ENCODE measurements around the gene RASSF7. TPM values are rescaled to one million over a fixed set of nuclear protein-coding genes. Genes with fewer than 3 reads are reported as not detected.

Gene RASSF7
- total RNA-seq, 2 experiments from 2014 or later: 14.1 to 15.7 TPM

GRCh38 chr11:568306-569157 is 7.8 kb downstream of the RASSF7 start:
- CTCF ChIA-PET: interaction anchor here (0.9 to 1.8 kb wide), 3 partner anchors 9 to 14 kb away, joined by 3 to 9 read pairs (median 3); partner anchors contain the start of gene LMNTD2
- peak overlapping the region; percentile 17 to 69 for H3K27ac ChIP-seq (ENCODE audit: low read depth in 1 of 2, low read length in 2 of 2)
- DNase-seq: peak; percentile 81 to 97 (median 90)
- no peaks in the 10 kb centered on the region for H3K9me3 Mint-ChIP-seq
- H3K27me3 Mint-ChIP-seq: no peaks in the 10 kb centered on the region
- H3K36me3 ChIP-seq (ENCODE audit: insufficient read depth, low read length): peaks cover 3% of the 10 kb centered on the region
- H3K4me3 ChIP-seq (ENCODE audit: low read length): peak overlapping the region; percentile 70
- peaks cover 4% of the 10 kb centered on the region for H3K4me1 Mint-ChIP-seq (ENCODE audit: low read depth)
- H3K27me3 ChIP-seq (ENCODE audit: control insufficient read depth in 1 of 2, insufficient read depth in 2 of 2, low read length in 2 of 2): no peaks in the 10 kb centered on the region
- H3K4me1 ChIP-seq (ENCODE audit: insufficient read depth, low read length): peaks cover 14% of the 10 kb centered on the region
- peak overlapping the region; percentile 82 for H3K4me3 Mint-ChIP-seq
- intact Hi-C loops (cut with DNase I, micrococcal nuclease): loop anchor here (1.0 to 10.0 kb wide), 4 partner anchors 8 to 126 kb away; partner anchors contain the start of genes DEAF1 (in 1 of the 2), LMNTD2 (in 1 of the 2), RASSF7 (in 1 of the 2) and RNH1 (in 1 of the 2)
- no peak for TF ChIP-seq CTCF (IDR thresholded peaks at IDR 0.05)
- H3K9me3 ChIP-seq (ENCODE audit: control insufficient read depth in 1 of 2, insufficient read depth in 1 of 2, low read length in 2 of 2): no peaks in the 10 kb centered on the region
- H3K36me3 Mint-ChIP-seq (ENCODE audit: low read depth): peaks cover 2% of the 10 kb centered on the region
- no peak overlapping the region for H3K27ac Mint-ChIP-seq
- ATAC-seq (ENCODE audit: poor library complexity): peak; percentile 91
- POLR2A ChIA-PET: interaction anchor here (1.1 to 3.1 kb wide), 10 partner anchors 9 to 361 kb away, joined by 3 to 21 read pairs (median 6); partner anchors contain the start of genes BET1L, DEAF1, IRF7 and LMNTD2

- Mint-ChIP-seq H3K27me3 (no peaks in the 10 kb centered on the region), H3K4me3 (peak overlapping the region; percentile 82), H3K4me1 (ENCODE audit: low read depth) (peaks cover 10% of the 10 kb centered on the region), H3K36me3 (ENCODE audit: low read depth) (no peaks in the 10 kb centered on the region), H3K9me3 (no peaks in the 10 kb centered on the region), H3K27ac (peak overlapping the region; percentile 17)
- no peak for DNase-seq
- Histone ChIP-seq H3K9me3 (ENCODE audit: control insufficient read depth in 1 of 2, insufficient read depth in 1 of 2, low read length in 2 of 2) (no peaks in the 10 kb centered on the region), H3K27me3 (ENCODE audit: control insufficient read depth in 1 of 2, insufficient read depth in 2 of 2, low read length in 2 of 2) (no peaks in the 10 kb centered on the region), H3K4me1 (ENCODE audit: insufficient read depth, low read length) (peaks cover 17% of the 10 kb centered on the region), H3K27ac (ENCODE audit: low read depth in 1 of 2, low read length in 2 of 2) (peak overlapping the region; percentile 17 to 69), H3K36me3 (ENCODE audit: insufficient read depth, low read length) (no peaks in the 10 kb centered on the region), H3K4me3 (ENCODE audit: low read length) (peak overlapping the region; percentile 70)
- ChIA-PET CTCF (interaction anchor here (0.9 to 1.8 kb wide), 3 partner anchors 9 to 15 kb away, joined by 3 to 9 read pairs (median 3); partner anchors contain the start of gene LMNTD2), POLR2A (interaction anchor here (1.2 to 3.1 kb wide), 9 partner anchors 9 to 362 kb away, joined by 3 to 21 read pairs (median 7); partner anchors contain the start of genes BET1L, DEAF1, IRF7 and LMNTD2)
- intact Hi-C loops (cut with DNase I, micrococcal nuclease): loop anchor here (2.0 to 10.0 kb wide), 3 partner anchors 19 to 125 kb away; partner anchors contain the start of genes DEAF1 (in 1 of the 2), RNH1 (in 1 of the 2) and TMEM80 (in 1 of the 2)
- TF ChIP-seq CTCF (IDR thresholded peaks at IDR 0.05): no peak
- ATAC-seq (ENCODE audit: poor library complexity): no peak
These were observed 8.6 kb downstream of the RASSF7 start for GRCh38 chr11:569158-569885.

DNA sequence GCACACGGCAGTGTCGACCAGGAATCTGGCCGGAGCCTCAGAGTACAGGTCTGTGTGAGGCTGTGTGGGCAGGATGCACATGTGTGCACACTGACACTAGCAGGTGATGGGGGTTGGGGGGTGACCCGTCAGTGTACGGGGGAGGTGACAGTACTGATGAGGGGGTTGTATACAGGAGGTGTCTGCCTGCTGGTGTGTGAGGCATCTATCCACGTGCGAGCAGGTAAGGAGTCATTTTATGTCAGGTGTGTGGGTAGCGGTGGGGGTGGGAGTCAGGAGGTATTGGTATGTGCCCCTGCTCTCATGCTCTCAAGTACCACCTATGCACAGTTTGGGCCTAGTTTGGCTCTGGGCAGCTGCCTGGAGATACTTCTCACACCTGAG is 11.0 kb downstream of the RASSF7 start:
- Mint-ChIP-seq H3K9me3 (no peaks in the 10 kb centered on the region), H3K36me3 (ENCODE audit: low read depth) (peaks cover 5% of the 10 kb centered on the region), H3K27me3 (peaks cover 4% of the 10 kb centered on the region), H3K27ac (no peak overlapping the region), H3K4me1 (ENCODE audit: low read depth) (peaks cover 19% of the 10 kb centered on the region), H3K4me3 (peak overlapping the region; percentile 20)
- Histone ChIP-seq H3K4me1 (ENCODE audit: insufficient read depth, low read length) (peaks cover 30% of the 10 kb centered on the region), H3K4me3 (ENCODE audit: low read length) (no peak overlapping the region), H3K27me3 (ENCODE audit: control insufficient read depth in 1 of 2, insufficient read depth in 2 of 2, low read length in 2 of 2) (no peaks in the 10 kb centered on the region), H3K27ac (ENCODE audit: low read depth in 1 of 2, low read length in 2 of 2) (no peak overlapping the region), H3K9me3 (ENCODE audit: control insufficient read depth in 1 of 2, insufficient read depth in 1 of 2, low read length in 2 of 2) (no peaks in the 10 kb centered on the region), H3K36me3 (ENCODE audit: insufficient read depth, low read length) (no peaks in the 10 kb centered on the region)
- intact Hi-C loops (cut with DNase I, micrococcal nuclease): no loop called here
- DNase-seq: no peak
- POLR2A ChIA-PET: no interaction called here
- no peak for ATAC-seq (ENCODE audit: poor library complexity)
- CTCF ChIA-PET: no interaction called here
- TF ChIP-seq CTCF (IDR thresholded peaks at IDR 0.05): no peak

All from CD4-positive, alpha-beta T cell (primary cell).